ENCODE results near the gene TSHZ1.

DNA sequence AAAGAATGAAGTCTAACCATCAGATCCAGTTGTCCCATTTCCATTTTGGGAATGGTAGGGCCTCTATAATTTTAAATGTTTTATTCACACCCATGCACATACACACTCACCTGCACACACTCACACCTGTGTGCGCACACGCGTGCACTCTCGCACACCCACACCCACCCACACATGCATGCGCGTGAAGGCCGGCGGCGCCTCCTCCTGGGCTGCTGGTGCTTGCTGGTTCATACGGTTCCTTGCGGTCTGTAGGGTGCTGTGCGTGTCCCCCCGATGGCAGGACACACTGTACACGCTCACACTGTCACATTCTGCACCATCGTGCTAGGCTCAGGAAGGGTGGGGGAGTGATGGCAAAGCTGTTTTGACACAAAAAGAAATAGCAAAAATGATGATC is 63.2 kb downstream of the TSHZ1 start:
- no peak for TF ChIP-seq CTCF (IDR thresholded peaks at IDR 0.05)
- TF ChIP-seq POLR2A (IDR thresholded peaks at IDR 0.05) = no peak
